ENCODE data around the gene MAP1LC3A. TPM values are rescaled to one million over a fixed set of nuclear protein-coding genes. Genes with fewer than 3 reads are reported as not detected.

The MAP1LC3A gene
- total RNA-seq, 4 donors from 2014 or later = 62.4 to 139 (median 106) TPM

DNA sequence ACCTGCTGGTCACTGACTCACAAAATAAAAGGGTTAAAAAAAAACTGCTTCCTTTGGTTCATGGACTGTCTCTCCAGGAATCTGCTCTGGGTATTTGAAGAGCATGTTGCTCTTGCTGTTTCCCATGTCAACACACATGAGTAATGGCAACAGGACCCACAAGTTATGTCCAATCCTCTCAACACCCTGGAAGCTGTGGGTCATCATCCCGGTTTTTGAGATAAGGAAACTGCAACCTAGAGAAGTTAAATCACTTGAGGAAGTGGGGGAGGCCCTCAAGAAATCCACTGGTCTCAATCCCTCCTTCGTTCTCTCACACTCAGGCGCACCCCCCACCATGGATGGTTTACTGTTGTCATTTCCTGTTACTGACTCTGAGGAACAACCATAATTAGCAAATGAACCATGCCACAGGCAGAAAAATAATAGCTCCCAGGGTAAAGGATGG is 12.4 kb downstream of the MAP1LC3A start:
- H3K36me3 ChIP-seq = peaks cover 0 to 77% (median 4%) of the 10 kb centered on the region in 3 donors
- H3K9me3 ChIP-seq = no peaks in the 10 kb centered on the region
- WGBS, 2 donors = 60 to 66% methylated on average over 3 of the region's 3 CpGs
- no peaks in the 10 kb centered on the region for H3K27me3 ChIP-seq
- no peaks in the 10 kb centered on the region for H3K4me1 ChIP-seq
- H3K4me3 ChIP-seq = no peak overlapping the region
- TF ChIP-seq, protein P1, sequence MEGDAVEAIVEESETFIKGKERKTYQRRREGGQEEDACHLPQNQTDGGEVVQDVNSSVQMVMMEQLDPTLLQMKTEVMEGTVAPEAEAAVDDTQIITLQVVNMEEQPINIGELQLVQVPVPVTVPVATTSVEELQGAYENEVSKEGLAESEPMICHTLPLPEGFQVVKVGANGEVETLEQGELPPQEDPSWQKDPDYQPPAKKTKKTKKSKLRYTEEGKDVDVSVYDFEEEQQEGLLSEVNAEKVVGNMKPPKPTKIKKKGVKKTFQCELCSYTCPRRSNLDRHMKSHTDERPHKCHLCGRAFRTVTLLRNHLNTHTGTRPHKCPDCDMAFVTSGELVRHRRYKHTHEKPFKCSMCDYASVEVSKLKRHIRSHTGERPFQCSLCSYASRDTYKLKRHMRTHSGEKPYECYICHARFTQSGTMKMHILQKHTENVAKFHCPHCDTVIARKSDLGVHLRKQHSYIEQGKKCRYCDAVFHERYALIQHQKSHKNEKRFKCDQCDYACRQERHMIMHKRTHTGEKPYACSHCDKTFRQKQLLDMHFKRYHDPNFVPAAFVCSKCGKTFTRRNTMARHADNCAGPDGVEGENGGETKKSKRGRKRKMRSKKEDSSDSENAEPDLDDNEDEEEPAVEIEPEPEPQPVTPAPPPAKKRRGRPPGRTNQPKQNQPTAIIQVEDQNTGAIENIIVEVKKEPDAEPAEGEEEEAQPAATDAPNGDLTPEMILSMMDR (IDR thresholded peaks at IDR 0.05) = no peak
- TF ChIP-seq POLR2A (IDR thresholded peaks at IDR 0.05) (no peak), EP300 (IDR thresholded peaks at IDR 0.05) (no peak)
- DNase-seq (ENCODE audit: low spot score in 2 of 2) = no peak
- no peak overlapping the region for H3K27ac ChIP-seq

DNA sequence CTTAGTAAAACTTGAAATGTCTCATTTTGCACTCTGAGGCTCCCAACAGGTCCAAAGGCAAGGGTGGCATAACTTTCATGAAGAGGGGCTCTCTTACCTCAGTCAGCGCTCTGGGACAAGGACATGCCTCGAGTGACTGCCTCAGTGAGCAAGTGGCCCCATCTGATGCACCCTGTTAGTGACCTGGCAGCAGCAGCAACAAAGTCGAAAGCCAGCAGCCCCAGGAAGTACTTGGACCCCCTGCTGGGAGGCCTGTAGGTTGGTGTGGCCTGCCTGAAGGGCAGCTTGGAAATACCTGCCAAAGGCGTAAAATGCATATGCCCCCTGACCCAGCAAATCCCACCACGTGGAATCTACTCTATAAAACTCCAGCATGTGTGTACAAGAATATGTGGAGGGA is 13.2 kb downstream of the MAP1LC3A start:
- TF ChIP-seq POLR2A (IDR thresholded peaks at IDR 0.05) (no peak), EP300 (IDR thresholded peaks at IDR 0.05) (no peak)
- TF ChIP-seq, protein P1 (IDR thresholded peaks at IDR 0.05) = no peak
- Histone ChIP-seq H3K4me3 (no peak overlapping the region), H3K27ac (no peak overlapping the region), H3K27me3 (no peaks in the 10 kb centered on the region), H3K9me3 (no peaks in the 10 kb centered on the region), H3K4me1 (no peaks in the 10 kb centered on the region), H3K36me3 (peaks cover 0 to 71% (median 4%) of the 10 kb centered on the region in 3 donors)
- DNase-seq (ENCODE audit: low spot score in 2 of 2) = no peak
- 78 to 87% methylated on average over 4 to 5 of the region's 5 CpGs for WGBS, 2 donors

DNA sequence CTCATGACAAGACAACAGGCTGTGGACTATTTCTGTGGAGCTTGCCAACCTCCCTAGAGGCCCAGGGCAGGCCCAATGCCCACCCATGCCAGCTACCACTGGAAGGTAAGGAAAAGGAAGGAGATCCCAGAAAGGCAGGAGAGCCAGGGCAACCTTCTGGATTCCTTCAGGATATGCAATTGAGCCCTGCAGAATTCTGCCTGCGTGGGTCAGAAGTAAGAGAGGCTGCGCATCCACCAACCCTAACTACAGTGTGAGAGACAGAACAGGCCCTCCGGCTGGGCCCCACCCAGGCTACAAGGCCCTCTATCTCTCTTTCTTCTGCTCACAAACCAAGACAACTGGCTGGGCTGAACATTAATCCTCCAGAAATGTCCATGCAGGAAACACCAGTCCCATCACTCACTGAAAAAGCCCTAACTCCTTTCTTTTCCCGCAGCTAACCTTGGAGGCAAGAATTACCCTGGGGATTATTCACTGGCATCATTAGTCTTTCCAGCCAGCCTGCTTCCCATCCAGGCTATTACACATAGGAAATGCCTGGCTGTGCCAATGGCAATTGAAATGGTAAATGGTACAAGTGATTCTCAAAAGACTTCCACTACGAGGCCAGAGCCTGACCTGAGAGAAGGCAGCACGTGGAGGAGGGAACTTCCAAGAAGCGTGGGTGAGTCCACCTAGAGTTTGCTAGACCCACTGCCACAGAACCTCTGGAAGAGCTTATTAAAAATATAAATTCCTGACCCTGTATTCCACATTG is 15.2 kb downstream of the MAP1LC3A start:
- no peak overlapping the region for H3K27ac ChIP-seq
- H3K36me3 ChIP-seq = peaks cover 0 to 60% (median 4%) of the 10 kb centered on the region in 3 donors
- DNase-seq (ENCODE audit: low spot score in 2 of 2) = no peak
- H3K27me3 ChIP-seq = no peaks in the 10 kb centered on the region
- H3K4me1 ChIP-seq = peaks cover 0 to 10% (median 5%) of the 10 kb centered on the region in 4 donors
- no peak overlapping the region for H3K4me3 ChIP-seq
- no peaks in the 10 kb centered on the region for H3K9me3 ChIP-seq
- TF ChIP-seq, protein P1 (IDR thresholded peaks at IDR 0.05) = no peak
- no peak for TF ChIP-seq POLR2A (IDR thresholded peaks at IDR 0.05)
- no peak for TF ChIP-seq EP300 (IDR thresholded peaks at IDR 0.05)
- WGBS, 2 donors = 91% methylated on average over 7 of the region's 7 CpGs

DNA sequence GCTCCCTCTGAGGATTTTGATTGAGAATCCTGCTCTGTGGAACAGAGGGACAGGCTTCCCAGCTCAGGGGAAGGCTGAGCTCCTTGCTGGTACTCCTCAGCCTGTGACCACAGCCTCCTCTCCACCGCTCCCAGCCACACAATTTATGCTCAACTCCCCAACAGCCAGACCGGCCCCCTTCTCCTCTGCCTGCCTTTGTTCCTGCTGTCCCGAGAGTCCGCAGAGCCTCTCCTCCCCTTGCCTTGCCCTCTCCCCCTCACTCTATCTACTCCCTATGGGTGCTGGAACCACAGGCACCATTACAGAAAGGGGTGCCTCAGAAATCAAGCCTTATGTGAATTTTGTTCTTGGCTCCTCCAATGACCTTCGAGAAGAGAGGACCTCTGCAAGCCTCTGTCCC is 15.9 kb downstream of the MAP1LC3A start:
- whole genome bisulfite sequencing, 2 donors = 95 to 96% methylated on average over 5 of the region's 5 CpGs
- TF ChIP-seq EP300 (IDR thresholded peaks at IDR 0.05) (no peak), POLR2A (IDR thresholded peaks at IDR 0.05) (no peak)
- TF ChIP-seq, protein P1 (IDR thresholded peaks at IDR 0.05) = no peak

DNA sequence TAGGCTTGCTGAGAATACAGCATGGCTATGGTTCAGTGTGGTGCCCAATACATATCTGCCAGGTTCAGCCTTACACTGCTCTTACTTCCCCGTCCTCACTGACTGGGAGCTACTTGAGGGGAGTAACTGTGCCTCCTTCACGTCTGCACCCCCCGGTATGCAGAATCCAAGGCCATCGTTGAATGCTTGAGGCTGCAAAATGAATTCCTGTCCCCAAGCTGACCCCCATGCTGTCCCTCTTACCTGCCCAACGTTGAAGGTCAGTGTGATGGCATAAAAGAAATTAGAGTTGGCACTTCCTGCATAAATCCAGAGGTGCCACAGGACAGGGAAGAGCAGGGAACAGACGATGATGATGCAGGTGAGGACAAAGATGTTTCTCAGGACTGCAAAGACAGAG is 16.3 kb downstream of the MAP1LC3A start:
- no peaks in the 10 kb centered on the region for H3K27me3 ChIP-seq
- no peak overlapping the region for H3K27ac ChIP-seq
- 86 to 91% methylated on average over 6 of the region's 6 CpGs for whole genome bisulfite sequencing, 2 donors
- no peak for TF ChIP-seq POLR2A (IDR thresholded peaks at IDR 0.05)
- TF ChIP-seq, protein P1 (IDR thresholded peaks at IDR 0.05) = no peak
- no peak for TF ChIP-seq EP300 (IDR thresholded peaks at IDR 0.05)
- H3K36me3 ChIP-seq = peaks cover 0 to 49% (median 4%) of the 10 kb centered on the region in 3 donors
- no peaks in the 10 kb centered on the region for H3K9me3 ChIP-seq
- H3K4me1 ChIP-seq = peaks cover 0 to 21% (median 16%) of the 10 kb centered on the region in 4 donors
- DNase-seq (ENCODE audit: low spot score in 2 of 2) = no peak
- H3K4me3 ChIP-seq = no peak overlapping the region

More for the DNA sequence above, 15.9 kb downstream of the MAP1LC3A start:
- H3K4me3 ChIP-seq = no peak overlapping the region
- H3K27me3 ChIP-seq = no peaks in the 10 kb centered on the region
- H3K36me3 ChIP-seq = peaks cover 0 to 53% (median 4%) of the 10 kb centered on the region in 3 donors
- no peaks in the 10 kb centered on the region for H3K9me3 ChIP-seq
- no peak for DNase-seq (ENCODE audit: low spot score in 2 of 2)
- peaks cover 0 to 17% (median 12%) of the 10 kb centered on the region in 4 donors for H3K4me1 ChIP-seq
- no peak overlapping the region for H3K27ac ChIP-seq
